T-cell (primary cell): ENCODE results near the gene HAPLN3. TPM values are rescaled to one million over a fixed set of nuclear protein-coding genes. Genes with fewer than 3 reads are reported as not detected.

Experiments used
- ATAC-seq, 4 experiments: fragments of 200-7000 bp in 3 of 4; fragments of 150-1000 bp in 1 of 4; cut with Tn5 transposase; replicated peaks in 1 of 4; 1 replicate in 3 of 4; 2 replicates in 1 of 4; pipeline ENCODE4 v1.10.0; 2021; ENCODE audit warnings: moderate library complexity in 3 of 4, mild to moderate bottlenecking in 2 of 4, moderate number of reproducible peaks in 1 of 4
- CTCF ChIA-PET, 2 donors: fragments of 300-600 bp; sonication (Branson Sonifier 250); formaldehyde crosslinking; loops; one replicate each; lab custom pipeline; 2022; ENCODE audit warnings: antibody characterized with exemption in 2 of 2; lab: Charles Lee
- POLR2A ChIA-PET, 2 donors: fragments of 300-600 bp; sonication (Branson Sonifier 250); formaldehyde crosslinking; loops; one replicate each; lab custom pipeline; 2022; ENCODE audit warnings: antibody characterized with exemption in 2 of 2; lab: Charles Lee
- DNase-seq, 35 experiments: peaks; one replicate each; pipeline versions ENCODE4 v3.0.0 to v3.0.0-alpha.2; 2013 to 2023
- H3K27ac ChIP-seq: one replicate; pipeline ENCODE4 v1.5.1; 2013; ENCODE audit warnings: low read length
- H3K27me3 ChIP-seq, 2 experiments: replicated peaks in 1 of 2; 1 replicate in 1 of 2; 2 replicates in 1 of 2; pipeline versions ENCODE4 v1.6.1 to v1.7.0; 2013; ENCODE audit warnings: low read length in 1 of 2, mixed read lengths in 1 of 2; ENCODE audit not compliant: control insufficient read depth in 2 of 2, insufficient read depth in 2 of 2; ENCODE audit errors: extremely low read depth in 1 of 2
- H3K36me3 ChIP-seq, 2 donors: 1 replicate in 1 of 2; 2 replicates in 1 of 2; pipeline versions ENCODE4 v1.6.1 to v1.7.0; 2013; ENCODE audit warnings: low read length in 1 of 2; ENCODE audit not compliant: control insufficient read depth in 2 of 2, insufficient read depth in 1 of 2; ENCODE audit errors: extremely low read depth in 1 of 2
- H3K4me1 ChIP-seq, 2 experiments: 1 replicate in 1 of 2; 2 replicates in 1 of 2; pipeline versions ENCODE4 v1.6.1 to v1.7.0; 2013; ENCODE audit warnings: low read length in 2 of 2, mixed read lengths in 1 of 2; ENCODE audit not compliant: insufficient read depth in 2 of 2, control insufficient read depth in 1 of 2; ENCODE audit errors: extremely low read depth in 1 of 2
- H3K4me3 ChIP-seq, 2 donors: 1 replicate in 1 of 2; 2 replicates in 1 of 2; pipeline versions ENCODE4 v1.5.1 to v1.7.0; 2013; ENCODE audit warnings: mild to moderate bottlenecking in 2 of 2, low read length in 1 of 2, moderate library complexity in 1 of 2; ENCODE audit not compliant: control insufficient read depth in 1 of 2; ENCODE audit errors: extremely low read depth in 1 of 2
- H3K9me3 ChIP-seq: 2 replicates; pipeline ENCODE4 v1.7.0; 2013
- H3K27ac Mint-ChIP-seq, 2 donors: one replicate each; pipeline ENCODE4 v1.8.0; 2020 to 2021; ENCODE audit warnings: mild to moderate bottlenecking in 2 of 2, mixed read lengths in 2 of 2
- H3K27me3 Mint-ChIP-seq, 2 donors: one replicate each; pipeline ENCODE4 v1.8.0; 2021 to 2022; ENCODE audit warnings: mixed read lengths in 2 of 2
- H3K36me3 Mint-ChIP-seq: one replicate; pipeline ENCODE4 v1.8.0; 2021; ENCODE audit warnings: mixed read lengths
- H3K4me1 Mint-ChIP-seq, 3 donors: one replicate each; pipeline ENCODE4 v1.8.0; 2020 to 2022; ENCODE audit warnings: mixed read lengths in 3 of 3, mild to moderate bottlenecking in 1 of 3
- H3K4me3 Mint-ChIP-seq, 3 donors: one replicate each; pipeline ENCODE4 v1.8.0; 2020 to 2022; ENCODE audit warnings: mild to moderate bottlenecking in 3 of 3, mixed read lengths in 3 of 3, moderate library complexity in 3 of 3
- H3K9me3 Mint-ChIP-seq, 3 donors: one replicate each; pipeline ENCODE4 v1.8.0; 2020 to 2022; ENCODE audit warnings: mixed read lengths in 3 of 3
- WGBS: methylation state at CpG from one replicate; pipeline ENCODE4 v1.1.5; 2013; ENCODE audit warnings: missing lambda C conversion rate; ENCODE audit not compliant: insufficient coverage; 5-methylcytosine and 5-hydroxymethylcytosine counted together
- total RNA-seq, 35 experiments: library from RNA in 6 of 35; stranded (reverse) in 6 of 35; fragments of 120-200 nt in 1 of 35; gene quantifications; one replicate each; pipeline versions ENCODE4 v1.2.1 to v1.2.4 and lab custom pipeline; 2013 to 2026

Gene HAPLN3
- total RNA-seq, 5 donors from 2014 or later (not counting 1 experiment from before 2014, with no cell fraction given), result 86.2 to 187 (median 156) TPM

GRCh38 chr15:88833731-88834100, 61.6 kb downstream of the HAPLN3 start:
- H3K9me3 Mint-ChIP-seq, result no peaks in the 10 kb centered on the region
- POLR2A ChIA-PET, result no interaction called here
- peaks cover 0 to 11% of the 10 kb centered on the region in 2 experiments for H3K27me3 ChIP-seq
- peaks cover 0 to 4% (median 2%) of the 10 kb centered on the region in 3 donors for H3K4me1 Mint-ChIP-seq
- no peaks in the 10 kb centered on the region for H3K9me3 ChIP-seq
- H3K36me3 ChIP-seq, result no peaks in the 10 kb centered on the region
- H3K4me3 ChIP-seq, result no peak overlapping the region
- no peak overlapping the region for H3K27ac Mint-ChIP-seq
- ATAC-seq (no peak), DNase-seq (no peak)
- CTCF ChIA-PET, result interaction anchor here in 1 of 2 donors (3.0 kb wide), 1 partner anchor 209 kb away, joined by 9 read pairs; no protein-coding TSS in a partner anchor
- WGBS, result 80% methylated on average over 2 of the region's 8 CpGs
- H3K36me3 Mint-ChIP-seq, result no peaks in the 10 kb centered on the region
- H3K4me1 ChIP-seq, result no peaks in the 10 kb centered on the region
- H3K4me3 Mint-ChIP-seq, result no peak overlapping the region
- H3K27ac ChIP-seq, result no peak overlapping the region
- H3K27me3 Mint-ChIP-seq, result no peaks in the 10 kb centered on the region

GRCh38 chr15:88832820-88833730, 62.3 kb downstream of the HAPLN3 start:
- Mint-ChIP-seq H3K36me3 (no peaks in the 10 kb centered on the region), H3K9me3 (no peaks in the 10 kb centered on the region), H3K4me3 (no peak overlapping the region), H3K4me1 (peaks cover 0 to 4% (median 2%) of the 10 kb centered on the region in 3 donors), H3K27me3 (no peaks in the 10 kb centered on the region), H3K27ac (no peak overlapping the region)
- WGBS, result 85% methylated on average over 8 of the region's 12 CpGs
- ATAC-seq (no peak), DNase-seq (no peak)
- H3K9me3 ChIP-seq, result no peaks in the 10 kb centered on the region
- H3K27ac ChIP-seq, result no peak overlapping the region
- ChIA-PET POLR2A (no interaction called here), CTCF (interaction anchor here in 1 of 2 donors (3.0 kb wide), 1 partner anchor 209 kb away, joined by 9 read pairs; no protein-coding TSS in a partner anchor)
- no peaks in the 10 kb centered on the region for H3K36me3 ChIP-seq
- H3K4me1 ChIP-seq, result no peaks in the 10 kb centered on the region
- H3K4me3 ChIP-seq, result no peak overlapping the region
- peaks cover 0 to 8% of the 10 kb centered on the region in 2 experiments for H3K27me3 ChIP-seq

- no peak overlapping the region for H3K4me3 ChIP-seq
- H3K27ac Mint-ChIP-seq, result no peak overlapping the region
- peaks cover 0 to 4% of the 10 kb centered on the region in 2 experiments for H3K27me3 ChIP-seq
- 63% methylated on average over 3 of the region's 5 CpGs for WGBS
- no peak for ATAC-seq
- H3K4me1 Mint-ChIP-seq, result peaks cover 0 to 4% (median 2%) of the 10 kb centered on the region in 3 donors
- ChIA-PET CTCF (no interaction called here), POLR2A (no interaction called here)
- no peak overlapping the region for H3K4me3 Mint-ChIP-seq
- H3K9me3 Mint-ChIP-seq, result no peaks in the 10 kb centered on the region
- H3K27me3 Mint-ChIP-seq, result peaks cover 3 to 5% of the 10 kb centered on the region in 2 donors
- no peaks in the 10 kb centered on the region for H3K36me3 Mint-ChIP-seq
- H3K36me3 ChIP-seq, result no peaks in the 10 kb centered on the region
- no peaks in the 10 kb centered on the region for H3K4me1 ChIP-seq
- no peak overlapping the region for H3K27ac ChIP-seq
- DNase-seq, result no peak
- no peaks in the 10 kb centered on the region for H3K9me3 ChIP-seq
Measured at GRCh38 chr15:88830016-88830415, 65.3 kb downstream of the HAPLN3 start.

- ATAC-seq (no peak), DNase-seq (no peak)
- CTCF ChIA-PET, result no interaction called here
- H3K9me3 ChIP-seq, result no peaks in the 10 kb centered on the region
- H3K4me3 ChIP-seq, result no peak overlapping the region
- POLR2A ChIA-PET, result no interaction called here
- H3K27ac Mint-ChIP-seq, result no peak overlapping the region
- H3K36me3 Mint-ChIP-seq, result no peaks in the 10 kb centered on the region
- peaks cover 0 to 6% of the 10 kb centered on the region in 2 experiments for H3K27me3 ChIP-seq
- H3K36me3 ChIP-seq, result no peaks in the 10 kb centered on the region
- H3K4me1 ChIP-seq, result no peaks in the 10 kb centered on the region
- H3K27ac ChIP-seq, result no peak overlapping the region
- H3K27me3 Mint-ChIP-seq, result peaks cover 4 to 5% of the 10 kb centered on the region in 2 donors
- no peaks in the 10 kb centered on the region for H3K9me3 Mint-ChIP-seq
- H3K4me1 Mint-ChIP-seq, result no peaks in the 10 kb centered on the region
- no peak overlapping the region for H3K4me3 Mint-ChIP-seq
- WGBS, result 88% methylated on average over 3 of the region's 5 CpGs
Measured at GRCh38 chr15:88828791-88829190, 66.6 kb downstream of the HAPLN3 start.

Other genes starting within 250 kb of the HAPLN3 start
- not detected for gene ACAN, start 92.1 kb downstream of the HAPLN3 start, total RNA-seq
- 100 to 1,000 TPM in 2 of 5 donors, 10 to 100 TPM in 3; 75.4 to 132 (median 99.5) TPM for gene MFGE8, start 17.8 kb upstream of the HAPLN3 start, total RNA-seq
- gene ABHD2, start 192.9 kb upstream of the HAPLN3 start, total RNA-seq, result 10 to 100 TPM; 52.5 to 70.8 (median 58.5) TPM